G401 (cell line): ENCODE measurements around the gene LAMTOR4. TPM values are rescaled to one million over a fixed set of nuclear protein-coding genes. Genes with fewer than 3 reads are reported as not detected.
"Not testable (repeated sequence)": the region's sequence is repeated elsewhere in the genome, so short reads cannot be mapped to it uniquely, and the experiment has no call there.

ENCODE experiments used
- DNase-seq: peaks from one replicate; pipeline ENCODE4 v3.0.0-alpha.2; 2015; ENCODE audit warnings: low spot score
- in situ Hi-C: cut with HindIII; loops from 2 replicates; pipeline ENCODE4 v1.10.0; 2016; ENCODE audit warnings: low sequenced_read_pairs, mixed read lengths
- total RNA-seq: library from RNA; depleted of rRNA; stranded (reverse); fragments of >200 nt; shearing (Covaris generic); gene quantifications from 2 replicates; pipeline ENCODE4 v1.2.3, GENCODE V29; 2014

The LAMTOR4 gene
- total RNA-seq, 1 experiment from 2014 or later: 97.5 TPM

- DNase-seq, in situ Hi-C loops: not testable (repeated sequence)
Observed at GRCh38 chr7:100146350-100146749, 2.4 kb upstream of the LAMTOR4 start.

- in situ Hi-C loops: no loop called here
- DNase-seq: no peak
Observed at GRCh38 chr7:100147278-100147677, 1.4 kb upstream of the LAMTOR4 start.

- in situ Hi-C loops: no loop called here
- no peak for DNase-seq
Observed at GRCh38 chr7:100148225-100148558, 526 bp upstream of the LAMTOR4 start.

- in situ Hi-C loops: no loop called here
- no peak for DNase-seq
Observed at GRCh38 chr7:100152404-100152803, 3.7 kb downstream of the LAMTOR4 start.

- in situ Hi-C loops: no loop called here
- no peak for DNase-seq
Observed at GRCh38 chr7:100152937-100153666, 4.4 kb downstream of the LAMTOR4 start.

GRCh38 chr7:100153708-100154535 is 5.2 kb downstream of the LAMTOR4 start:
- in situ Hi-C loops: no loop called here

GRCh38 chr7:100154651-100155491 is 6.2 kb downstream of the LAMTOR4 start:
- DNase-seq: no peak
- in situ Hi-C loops: no loop called here

More at GRCh38 chr7:100153708-100154535, 5.2 kb downstream of the LAMTOR4 start:
- DNase-seq: no peak

GRCh38 chr7:100155553-100156317 is 7.0 kb downstream of the LAMTOR4 start:
- in situ Hi-C loops: no loop called here
- DNase-seq: no peak

- no peak for DNase-seq
- in situ Hi-C loops: no loop called here
Observed at GRCh38 chr7:100156331-100157068, 7.8 kb downstream of the LAMTOR4 start.

GRCh38 chr7:100157069-100157333 is 8.3 kb downstream of the LAMTOR4 start:
- no peak for DNase-seq
- in situ Hi-C loops: no loop called here

- peak; percentile 65 for DNase-seq
- in situ Hi-C loops: no loop called here
Observed at GRCh38 chr7:100157334-100158228, 8.9 kb downstream of the LAMTOR4 start.

- peak; percentile 85 for DNase-seq
- in situ Hi-C loops: no loop called here
Observed at GRCh38 chr7:100158229-100159098, 9.7 kb downstream of the LAMTOR4 start, which contains the start of gene TRAPPC14. TRAPPC14 (minus strand) TSS chr7:100158723; CDS start chr7:100158499, 224 bp downstream.

- no peak for DNase-seq
- in situ Hi-C loops: no loop called here
Observed at GRCh38 chr7:100159099-100159623, 10.4 kb downstream of the LAMTOR4 start.

- DNase-seq: no peak
- in situ Hi-C loops: no loop called here
Observed at GRCh38 chr7:100160067-100160466, 11.3 kb downstream of the LAMTOR4 start.

- no peak for DNase-seq
- in situ Hi-C loops: no loop called here
Observed at GRCh38 chr7:100163006-100163531, 14.4 kb downstream of the LAMTOR4 start.

GRCh38 chr7:100163871-100164270 is 15.2 kb downstream of the LAMTOR4 start:
- DNase-seq: no peak
- in situ Hi-C loops: no loop called here
